SK-N-MC (cell line): ENCODE data around the gene CACNA1S.

Experiments
- DNase-seq: peaks from one replicate; pipeline ENCODE4 v3.0.0-alpha.2; 2011; ENCODE audit warnings: low read depth, low spot score
- H3K27ac ChIP-seq: fragments of 200-600 bp; sonication (generic); 2 replicates; pipeline ENCODE4 v1.5.1; 2016; ENCODE audit warnings: mixed run types
- H3K36me3 ChIP-seq: fragments of 200-600 bp; sonication (generic); 2 replicates; pipeline ENCODE4 v1.6.1; 2017; ENCODE audit warnings: antibody characterized with exemption, low read length, mixed read lengths; ENCODE audit not compliant: insufficient read depth
- H3K4me3 ChIP-seq: fragments of 200-600 bp; sonication (generic); 2 replicates; pipeline ENCODE4 v1.5.1; 2016
- H3K9ac ChIP-seq: fragments of 200-600 bp; sonication (generic); 2 replicates; pipeline ENCODE4 v1.8.0; 2017; ENCODE audit warnings: mixed run types, mixed read lengths; ENCODE audit not compliant: insufficient read length
- H3K9me3 ChIP-seq: fragments of 200-600 bp; sonication (generic); 2 replicates; pipeline ENCODE4 v1.6.1; 2017; ENCODE audit warnings: low read depth, mild to moderate bottlenecking, antibody characterized with exemption, low read length, moderate library complexity, mixed read lengths
- EZH2 ChIP-seq: fragments of 200-600 bp; sonication (generic); IDR thresholded peaks from one replicate; pipeline ENCODE4 v1.6.1; 2017; ENCODE audit warnings: antibody characterized with exemption
- FOXP2 ChIP-seq: optimal IDR thresholded peaks from 2 replicates; pipeline ENCODE3; 2011; ENCODE audit warnings: mild to moderate bottlenecking, moderate library complexity; ENCODE audit not compliant: insufficient read depth; ENCODE audit errors: extremely low read length, control extremely low read depth
- POLR2AphosphoS5 ChIP-seq: IDR thresholded peaks from 2 replicates; pipeline ENCODE4 v1.6.1; 2012; ENCODE audit warnings: mild to moderate bottlenecking, low read depth, low read length, borderline replicate concordance

The CACNA1S gene

GRCh38 chr1:201059871-201060555 lies 52.2 kb downstream of the CACNA1S start:
- DNase-seq, result no peak
- H3K9me3 ChIP-seq, result no peaks in the 10 kb centered on the region
- no peaks in the 10 kb centered on the region for H3K36me3 ChIP-seq
- H3K27ac ChIP-seq, result no peak overlapping the region
- no peak for TF ChIP-seq POLR2AphosphoS5
- TF ChIP-seq FOXP2, result no peak
- no peak for TF ChIP-seq EZH2
- no peak overlapping the region for H3K4me3 ChIP-seq
- H3K9ac ChIP-seq, result no peak overlapping the region

GRCh38 chr1:201059401-201059800 lies 52.8 kb downstream of the CACNA1S start:
- no peak for DNase-seq
- H3K36me3 ChIP-seq, result no peaks in the 10 kb centered on the region

GRCh38 chr1:201054091-201054543 lies 58.1 kb downstream of the CACNA1S start:
- H3K36me3 ChIP-seq, result no peaks in the 10 kb centered on the region
- H3K4me3 ChIP-seq, result no peak overlapping the region
- H3K9ac ChIP-seq, result no peak overlapping the region
- TF ChIP-seq EZH2, result no peak
- TF ChIP-seq FOXP2, result no peak
- no peak for TF ChIP-seq POLR2AphosphoS5
- no peak for DNase-seq
- H3K27ac ChIP-seq, result no peak overlapping the region
- no peaks in the 10 kb centered on the region for H3K9me3 ChIP-seq

More at GRCh38 chr1:201059401-201059800, 52.8 kb downstream of the CACNA1S start:
- Histone ChIP-seq H3K4me3 (no peak overlapping the region), H3K27ac (no peak overlapping the region), H3K9ac (no peak overlapping the region), H3K9me3 (no peaks in the 10 kb centered on the region)
- TF ChIP-seq POLR2AphosphoS5 (no peak), EZH2 (no peak), FOXP2 (no peak)

- Histone ChIP-seq H3K9ac (no peak overlapping the region), H3K9me3 (no peaks in the 10 kb centered on the region), H3K36me3 (no peaks in the 10 kb centered on the region), H3K27ac (no peak overlapping the region), H3K4me3 (no peak overlapping the region)
- TF ChIP-seq POLR2AphosphoS5, result no peak
- no peak for TF ChIP-seq EZH2
- no peak for TF ChIP-seq FOXP2
- DNase-seq, result no peak
Measured at GRCh38 chr1:201053155-201053860, 58.9 kb downstream of the CACNA1S start.

- no peak overlapping the region for H3K27ac ChIP-seq
- no peak overlapping the region for H3K4me3 ChIP-seq
- DNase-seq, result no peak
- H3K9me3 ChIP-seq, result no peaks in the 10 kb centered on the region
- H3K36me3 ChIP-seq, result no peaks in the 10 kb centered on the region
- TF ChIP-seq EZH2 (no peak), POLR2AphosphoS5 (no peak), FOXP2 (no peak)
- H3K9ac ChIP-seq, result no peak overlapping the region
Measured at GRCh38 chr1:201051399-201051798, 60.8 kb downstream of the CACNA1S start.

GRCh38 chr1:201050515-201051277 lies 61.5 kb downstream of the CACNA1S start:
- Histone ChIP-seq H3K9me3 (no peaks in the 10 kb centered on the region), H3K27ac (no peak overlapping the region), H3K4me3 (no peak overlapping the region), H3K9ac (no peak overlapping the region), H3K36me3 (no peaks in the 10 kb centered on the region)
- no peak for TF ChIP-seq FOXP2
- TF ChIP-seq POLR2AphosphoS5, result no peak
- TF ChIP-seq EZH2, result no peak
- DNase-seq, result no peak

- no peak overlapping the region for H3K4me3 ChIP-seq
- no peaks in the 10 kb centered on the region for H3K36me3 ChIP-seq
- H3K9ac ChIP-seq, result no peak overlapping the region
- DNase-seq, result no peak
- no peaks in the 10 kb centered on the region for H3K9me3 ChIP-seq
- H3K27ac ChIP-seq, result no peak overlapping the region
- TF ChIP-seq FOXP2, result no peak
- TF ChIP-seq EZH2, result no peak
- no peak for TF ChIP-seq POLR2AphosphoS5
Measured at GRCh38 chr1:201049248-201049831, 62.9 kb downstream of the CACNA1S start.

- H3K9ac ChIP-seq, result no peak overlapping the region
- H3K4me3 ChIP-seq, result no peak overlapping the region
- no peak for DNase-seq
- TF ChIP-seq FOXP2, result no peak
- no peak for TF ChIP-seq POLR2AphosphoS5
- TF ChIP-seq EZH2, result no peak
- H3K36me3 ChIP-seq, result no peaks in the 10 kb centered on the region
- no peaks in the 10 kb centered on the region for H3K9me3 ChIP-seq
- no peak overlapping the region for H3K27ac ChIP-seq
Measured at GRCh38 chr1:201048521-201048920, 63.7 kb downstream of the CACNA1S start.
